Stimulated activated CD4-positive, alpha-beta T cell treated with anti-CD3 and anti-CD28 coated beads, TNF-alpha, amount 100 ng/mL, for 24 hours (primary cell): Measurements from ENCODE around the gene RNF220.

ENCODE experiments used
- DNase-seq, 3 experiments: peaks; one replicate each; pipeline ENCODE4 v3.0.0-alpha.2; 2020; ENCODE audit warnings: low read depth in 3 of 3

The RNF220 gene

DNA sequence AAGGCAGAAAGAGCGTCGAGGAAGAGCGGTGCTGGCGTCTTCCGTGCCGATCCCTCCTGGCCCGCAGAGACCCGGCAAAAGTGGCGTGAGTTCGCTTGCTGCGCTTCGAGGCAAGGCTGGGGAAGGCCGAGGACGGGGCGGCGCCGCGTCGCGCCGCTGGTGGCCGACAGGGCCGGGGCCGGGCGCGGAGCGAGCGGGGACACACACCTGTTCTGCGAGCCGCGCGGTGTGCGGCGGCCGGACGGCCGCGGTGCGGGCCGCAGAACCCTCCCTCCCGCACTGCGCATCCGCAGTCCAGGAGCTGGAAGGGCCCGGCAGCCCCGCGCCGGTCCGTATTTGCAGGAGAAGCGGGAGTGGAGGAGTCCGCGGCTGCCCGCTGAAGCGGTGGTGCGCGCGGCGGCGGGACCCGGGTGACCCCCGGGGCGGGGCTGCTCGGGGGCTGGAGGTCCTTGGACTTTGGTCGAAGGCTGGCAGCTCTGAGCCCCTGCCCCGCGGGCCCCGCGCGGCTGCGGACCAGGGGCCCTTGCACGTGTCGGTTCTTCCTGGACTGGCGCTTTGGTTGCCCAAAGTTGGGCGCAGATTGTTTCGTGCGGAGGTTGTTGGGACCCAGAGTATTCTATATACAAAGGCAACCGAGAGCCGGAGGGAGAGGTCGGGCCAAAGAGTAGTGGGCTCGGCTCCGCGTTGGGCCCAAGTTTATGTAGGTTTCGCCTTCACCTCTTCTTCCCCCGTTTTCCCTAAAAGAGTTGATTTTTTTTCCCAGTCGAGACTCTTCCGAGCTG, 2.6 kb downstream of the RNF220 start:
- no peak for DNase-seq

DNA sequence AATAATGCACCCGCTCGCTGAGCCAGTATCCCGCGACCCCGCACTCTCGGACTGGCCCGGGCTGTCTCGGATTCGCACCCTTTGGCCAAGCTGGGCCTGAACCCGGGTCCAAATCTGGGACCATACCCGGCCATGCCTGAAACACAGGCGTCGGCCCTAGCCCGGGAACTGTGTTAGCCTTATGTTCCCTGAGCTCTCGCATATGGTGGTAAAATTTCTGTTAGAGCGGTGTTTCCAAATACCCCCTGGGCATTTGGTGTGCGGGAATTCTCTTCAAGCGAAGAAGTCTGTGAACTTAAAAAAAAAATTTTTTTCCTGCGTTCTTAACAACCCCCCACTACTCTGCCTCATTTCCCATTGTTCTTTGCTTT, 3.1 kb downstream of the RNF220 start:
- no peak for DNase-seq

DNA sequence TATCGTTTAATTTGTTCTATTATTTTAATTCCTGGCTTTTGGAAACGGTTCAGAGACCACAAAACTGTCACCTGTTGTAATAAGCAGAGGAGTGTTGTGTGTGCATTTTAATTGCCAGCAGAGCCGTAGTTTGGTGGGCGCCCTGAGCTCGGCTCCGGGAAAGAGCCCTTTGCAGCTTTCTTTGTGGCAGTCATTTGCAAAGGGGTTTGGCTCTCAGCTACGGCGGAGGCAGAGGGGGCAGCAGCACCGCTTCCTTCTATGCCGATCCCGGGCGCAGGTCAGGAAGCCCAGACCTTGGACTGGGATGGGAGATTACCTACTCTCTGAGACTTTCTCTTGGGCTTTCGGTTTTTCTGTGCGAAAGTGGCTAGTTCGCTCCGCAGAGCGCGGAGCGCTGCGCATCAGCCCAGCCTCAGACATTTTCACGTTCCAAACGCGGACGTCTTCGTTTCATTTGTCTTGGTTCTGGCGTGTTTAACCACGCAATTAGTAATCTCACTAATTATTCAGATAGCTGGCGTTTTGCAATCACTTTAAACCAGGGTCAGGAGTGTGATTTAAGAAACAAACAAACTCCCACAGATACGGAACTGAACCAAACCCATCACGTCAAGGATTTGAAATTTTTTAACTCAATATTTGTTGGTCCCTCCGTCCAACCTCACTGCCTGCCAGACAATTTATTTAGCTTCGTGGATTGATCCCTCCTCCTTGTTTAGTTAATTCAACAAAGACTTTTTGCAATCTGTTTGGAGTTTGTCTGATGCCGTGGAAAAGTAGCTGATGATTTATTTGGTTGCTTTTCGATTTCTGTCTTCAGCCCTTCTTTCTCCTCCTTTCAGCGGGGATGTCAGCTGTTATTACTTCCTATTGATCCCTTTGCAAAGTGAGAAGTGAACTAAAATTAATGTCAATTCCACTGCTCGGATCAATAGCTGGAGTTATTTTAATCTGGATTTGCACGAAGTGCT, 3.9 kb downstream of the RNF220 start:
- no peak for DNase-seq

DNA sequence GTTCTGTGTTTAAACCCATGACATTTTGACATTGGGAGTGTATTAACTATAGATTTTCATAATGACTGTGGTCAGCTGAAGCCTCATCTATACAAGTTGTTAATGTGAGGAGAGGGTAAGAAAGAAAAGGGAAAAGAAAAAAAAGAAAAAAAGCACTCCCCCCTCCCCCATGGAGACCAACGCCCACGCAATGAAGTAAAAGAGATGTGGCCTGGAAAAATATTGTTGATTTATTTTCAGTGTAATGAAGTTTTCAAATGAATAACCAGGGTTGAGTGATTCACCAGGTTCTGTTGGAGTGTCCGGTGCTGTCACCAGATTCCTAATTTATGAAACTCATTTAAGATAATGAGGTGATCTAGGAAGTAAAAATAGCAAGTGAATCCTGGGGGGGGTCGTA, 4.7 kb downstream of the RNF220 start:
- DNase-seq: no peak

DNA sequence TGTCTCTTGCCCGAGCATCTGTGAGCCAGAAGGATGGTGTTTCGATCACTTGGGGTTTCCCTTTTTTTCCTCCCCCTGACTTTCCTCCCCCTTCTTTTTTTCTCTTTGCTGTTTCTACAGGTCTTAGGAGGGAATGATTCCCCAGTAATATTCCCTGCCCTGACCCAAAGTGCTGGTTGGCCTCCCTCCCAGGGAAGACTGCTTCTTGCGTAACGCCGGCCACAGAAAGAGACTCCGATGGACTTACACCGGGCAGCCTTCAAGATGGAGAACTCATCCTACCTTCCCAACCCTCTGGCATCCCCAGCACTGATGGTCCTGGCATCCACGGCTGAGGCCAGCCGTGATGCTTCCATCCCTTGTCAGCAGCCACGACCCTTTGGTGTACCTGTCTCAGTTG, 6.8 kb downstream of the RNF220 start:
- no peak for DNase-seq

DNA sequence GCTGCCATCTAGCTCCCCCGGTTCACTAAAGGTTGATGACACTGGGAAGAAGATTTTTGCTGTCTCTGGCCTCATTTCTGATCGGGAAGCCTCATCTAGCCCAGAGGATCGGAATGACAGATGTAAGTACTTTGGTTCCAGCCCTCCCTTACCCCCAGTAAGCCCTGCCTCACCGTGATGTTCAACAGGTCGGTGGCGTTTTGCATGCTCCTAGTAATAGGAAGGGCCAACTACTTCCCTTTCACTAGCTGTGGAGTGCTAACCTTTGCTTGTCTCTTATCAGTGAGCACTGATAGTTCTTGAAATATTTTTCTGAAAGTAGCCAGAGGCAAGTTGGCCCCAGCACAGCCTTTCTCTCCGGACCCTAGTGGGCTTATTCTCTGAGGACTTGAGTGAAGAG, 7.5 kb downstream of the RNF220 start:
- no peak for DNase-seq

DNA sequence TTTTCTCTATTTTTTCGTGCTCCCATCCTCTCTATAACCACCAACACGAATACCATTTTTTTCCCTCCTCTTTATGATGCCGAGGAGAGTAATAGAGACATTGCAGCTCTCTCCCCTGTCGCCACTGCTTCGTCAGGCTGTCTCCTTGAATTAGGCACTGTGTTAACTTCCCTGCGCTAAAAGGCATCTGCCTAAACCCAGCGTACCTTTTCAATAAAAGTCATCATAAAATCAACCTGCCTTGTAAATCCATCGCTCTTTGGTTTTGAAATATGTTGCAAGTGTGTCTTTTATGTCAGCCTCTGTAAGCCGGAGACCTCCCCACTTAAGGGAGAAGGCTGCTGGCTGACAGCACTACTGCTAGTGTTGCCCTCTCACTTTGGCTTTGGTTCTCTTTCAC, 8.7 kb downstream of the RNF220 start:
- DNase-seq: no peak

DNA sequence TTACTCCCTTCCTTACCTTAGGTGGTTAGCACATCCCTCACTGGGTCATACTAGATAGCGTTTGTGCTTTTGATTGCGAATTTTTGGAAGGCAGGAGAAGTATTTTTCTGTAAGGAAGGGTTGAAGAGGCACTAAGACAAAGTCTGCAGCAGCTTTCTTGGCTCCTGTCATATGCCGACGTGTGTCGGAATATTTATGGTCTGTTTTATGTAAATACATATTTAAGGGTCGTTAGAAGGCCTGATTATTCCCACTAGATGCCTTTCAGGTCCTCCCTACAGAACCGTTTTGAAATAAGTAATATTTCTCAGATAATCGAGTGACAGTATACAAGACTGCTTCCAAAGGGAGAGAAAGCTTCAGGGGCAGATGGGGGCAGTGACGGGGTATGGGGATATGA, 10.0 kb downstream of the RNF220 start:
- DNase-seq: no peak

DNA sequence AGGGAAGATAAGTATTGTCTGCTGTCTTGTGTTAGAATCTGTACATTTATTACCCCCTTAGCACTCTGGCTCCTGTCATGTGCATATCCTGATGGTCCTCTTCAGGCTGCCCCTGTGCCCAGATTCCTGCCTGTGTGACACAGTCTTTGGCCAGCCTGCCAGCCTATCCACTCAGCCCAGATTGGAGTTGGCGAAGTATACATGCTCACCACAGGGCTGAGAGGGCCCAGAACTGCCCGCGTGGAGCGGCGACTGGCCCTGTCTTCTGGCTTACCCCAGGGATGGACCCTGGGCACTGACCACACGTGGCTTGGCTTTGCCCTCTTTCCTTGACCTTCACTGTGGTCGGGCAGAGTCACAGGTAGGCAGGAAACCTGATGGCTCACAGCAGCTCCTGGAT, 11.4 kb downstream of the RNF220 start:
- no peak for DNase-seq

DNA sequence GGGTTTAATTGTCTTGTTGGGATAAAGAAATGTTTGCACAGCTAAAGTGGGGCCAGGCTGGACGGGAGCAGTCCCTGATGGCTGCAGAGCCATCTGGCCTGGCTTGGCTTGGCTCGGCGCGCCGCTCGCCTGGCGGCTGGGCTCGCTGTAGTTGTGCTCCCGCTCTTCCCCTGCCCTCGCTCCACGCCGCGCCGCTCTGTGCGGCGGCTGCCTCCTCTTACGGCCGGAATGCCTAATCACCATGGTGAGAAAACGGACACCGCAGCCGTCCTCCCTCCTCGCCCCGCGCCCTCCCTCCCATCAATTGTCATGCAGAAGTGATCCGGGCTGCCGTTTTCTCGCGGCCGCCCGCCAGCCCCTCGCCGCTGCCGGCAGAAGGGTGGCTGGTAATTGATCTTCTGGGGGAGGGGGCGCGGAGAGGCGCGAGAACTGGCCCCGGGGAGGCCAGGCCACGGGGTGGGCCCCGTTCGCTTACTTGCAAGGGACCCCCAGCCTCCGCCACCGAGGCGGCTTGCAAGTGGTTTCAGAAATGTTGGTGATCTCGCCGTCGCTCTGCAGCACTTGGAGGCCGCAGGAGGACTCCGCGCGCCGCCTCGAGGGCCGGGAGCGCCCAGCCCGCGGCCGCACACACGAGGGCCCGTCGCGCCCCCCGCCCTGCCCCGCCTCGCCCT, 12.4 kb downstream of the RNF220 start:
- no peak for DNase-seq

DNA sequence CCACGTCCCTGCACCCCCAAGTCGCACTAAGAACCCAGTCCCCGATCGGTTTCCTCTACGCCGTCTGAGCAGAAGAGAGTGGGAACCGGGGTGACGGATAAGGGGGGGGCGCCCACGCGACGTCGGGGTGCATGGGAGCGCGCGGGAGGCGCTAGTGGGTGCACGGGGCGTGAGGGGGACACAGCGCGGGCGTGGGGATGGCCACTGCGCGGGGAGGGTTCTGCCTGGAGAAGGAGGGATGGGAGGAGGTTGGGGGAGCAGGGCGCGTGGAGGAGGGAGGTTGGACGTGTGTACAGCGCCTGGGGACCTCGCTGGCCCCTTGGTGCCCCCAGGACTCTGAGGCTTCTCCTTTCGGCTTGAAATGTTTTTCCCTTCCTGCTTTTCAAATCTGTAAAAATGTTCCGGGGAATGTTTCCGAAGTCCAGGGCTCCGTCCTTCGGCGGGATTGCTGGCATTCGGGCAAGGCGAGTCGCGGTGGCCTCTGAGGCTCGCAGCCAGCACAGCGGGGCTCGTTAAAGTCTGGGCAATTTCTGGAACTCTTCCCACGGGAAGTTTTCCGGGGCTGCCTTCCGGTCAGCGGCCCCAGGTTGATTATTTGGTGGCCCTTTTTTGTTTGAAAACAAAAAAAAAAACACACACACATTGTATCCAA, 13.1 kb downstream of the RNF220 start:
- DNase-seq: no peak

DNA sequence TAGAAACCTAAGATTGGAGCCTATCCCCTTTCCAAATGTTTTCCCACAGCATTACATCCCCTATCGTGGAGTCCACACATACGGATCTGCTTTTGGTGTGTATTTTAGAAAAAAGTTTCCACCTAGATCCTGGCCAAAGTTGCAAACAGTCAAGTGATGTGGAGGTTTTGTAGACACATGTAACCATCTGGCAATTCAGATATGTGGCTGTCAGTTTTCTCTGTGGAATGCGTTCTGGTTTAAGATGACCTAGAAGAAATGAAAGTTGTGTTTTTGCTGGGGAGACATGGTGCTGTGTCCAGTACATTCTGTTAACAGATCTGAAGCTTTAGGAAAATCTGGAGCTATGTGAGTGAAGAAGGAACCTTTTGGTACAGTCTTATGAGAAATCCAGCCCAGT, 14.8 kb downstream of the RNF220 start:
- no peak for DNase-seq

DNA sequence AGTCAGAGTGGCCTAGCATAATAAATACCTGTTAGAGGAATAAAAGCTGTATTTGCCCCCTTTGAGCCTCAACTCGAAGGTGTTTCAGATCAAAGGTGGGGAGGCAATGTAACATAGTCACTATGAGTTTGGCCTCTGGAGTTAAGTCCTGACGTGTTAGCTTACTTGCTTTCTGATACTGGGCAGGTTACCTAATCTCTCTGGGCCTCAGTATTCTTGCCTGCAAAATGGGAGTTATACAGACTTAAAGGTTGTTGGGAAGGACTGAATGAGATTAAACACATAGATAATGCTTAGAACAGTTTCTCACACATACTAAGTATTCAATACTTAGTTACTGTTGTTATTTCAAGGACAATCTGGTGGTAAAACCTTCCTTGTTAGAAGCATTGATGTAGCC, 15.5 kb downstream of the RNF220 start:
- DNase-seq: no peak

DNA sequence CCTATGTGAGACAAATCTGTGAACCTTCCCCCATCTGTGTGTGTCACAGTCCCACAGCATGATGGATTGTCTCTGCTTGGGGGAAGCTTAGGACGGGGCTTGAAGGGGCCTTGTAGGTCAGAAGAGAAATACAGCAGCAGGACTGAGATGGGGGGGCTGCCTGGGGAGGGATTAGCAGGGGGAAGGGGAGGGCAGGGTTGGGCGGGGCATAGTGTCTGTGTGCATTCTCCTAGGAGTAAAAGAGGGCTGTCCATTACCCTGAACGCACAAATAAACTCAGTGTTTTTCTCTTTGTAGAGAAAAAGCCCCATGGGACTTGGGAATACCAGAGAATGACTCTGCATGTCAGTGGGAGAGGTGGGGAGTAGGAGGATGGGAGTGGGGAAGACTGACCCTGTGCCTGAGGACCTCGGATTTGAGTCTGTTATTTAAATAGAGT, 16.4 kb downstream of the RNF220 start:
- no peak for DNase-seq

DNA sequence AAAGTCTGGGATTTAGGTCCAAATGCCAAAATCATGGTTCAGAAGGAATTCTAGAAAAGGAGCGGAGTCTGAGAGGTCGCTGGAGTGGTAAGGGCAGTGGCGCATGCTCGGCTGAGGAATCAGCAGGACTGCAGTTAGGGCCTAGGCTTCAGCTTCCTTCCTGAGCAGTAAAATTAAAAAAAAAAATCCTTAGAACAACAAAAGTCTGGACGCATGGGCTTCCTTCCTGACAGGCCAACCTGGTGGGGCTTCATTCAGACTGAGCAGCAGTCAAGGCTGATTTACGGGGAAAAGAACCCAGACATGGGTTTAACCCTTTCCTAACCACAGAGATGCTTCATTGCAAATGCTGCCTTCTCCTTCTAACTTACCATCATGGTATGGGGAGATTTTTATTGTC, 17.1 kb downstream of the RNF220 start:
- DNase-seq: no peak

DNA sequence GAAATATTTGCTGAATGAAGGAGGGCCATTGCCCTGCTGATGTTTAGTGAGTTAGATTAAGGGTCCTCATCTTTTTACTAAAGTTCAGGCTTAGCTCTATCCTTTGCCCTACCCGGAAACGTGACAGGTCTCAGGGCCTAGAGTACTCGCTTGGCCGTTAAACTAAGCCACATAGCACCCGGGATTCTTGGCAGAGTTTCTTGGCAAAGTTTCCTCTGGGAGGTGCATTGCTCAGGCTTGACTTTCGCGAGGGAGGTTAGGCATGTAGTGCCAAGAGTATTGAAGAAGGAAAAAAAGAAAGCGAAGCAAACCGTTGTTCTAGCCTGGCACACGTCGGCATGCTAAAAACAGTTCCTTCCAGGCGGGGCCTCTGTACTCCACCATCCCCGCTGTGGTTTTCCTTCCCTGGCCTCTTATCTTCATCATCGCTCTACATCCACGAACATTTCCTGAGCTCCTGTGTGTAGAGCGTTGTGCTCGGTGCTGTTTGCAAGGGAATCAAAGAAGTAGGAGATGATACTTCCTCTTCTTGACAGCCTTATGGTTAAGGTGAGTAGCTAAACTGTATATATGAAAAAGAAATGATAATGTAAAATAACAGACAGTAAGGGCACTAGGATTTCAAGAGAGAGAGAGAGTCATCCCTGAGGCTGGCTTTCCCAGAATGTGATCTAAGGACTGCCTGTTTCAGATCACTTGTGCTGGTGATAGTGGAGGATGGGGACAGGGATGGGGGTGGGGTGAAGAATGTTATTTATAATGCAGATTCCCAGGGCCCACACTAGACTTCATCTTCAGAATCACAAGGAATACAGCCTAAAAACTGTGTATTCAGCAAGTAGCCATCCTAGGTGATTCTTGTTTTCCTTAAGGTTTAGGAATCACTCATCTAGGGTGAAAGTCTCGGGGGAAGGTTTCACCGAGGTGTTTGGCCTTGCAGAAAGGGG, 18.8 kb downstream of the RNF220 start:
- DNase-seq: no peak

DNA sequence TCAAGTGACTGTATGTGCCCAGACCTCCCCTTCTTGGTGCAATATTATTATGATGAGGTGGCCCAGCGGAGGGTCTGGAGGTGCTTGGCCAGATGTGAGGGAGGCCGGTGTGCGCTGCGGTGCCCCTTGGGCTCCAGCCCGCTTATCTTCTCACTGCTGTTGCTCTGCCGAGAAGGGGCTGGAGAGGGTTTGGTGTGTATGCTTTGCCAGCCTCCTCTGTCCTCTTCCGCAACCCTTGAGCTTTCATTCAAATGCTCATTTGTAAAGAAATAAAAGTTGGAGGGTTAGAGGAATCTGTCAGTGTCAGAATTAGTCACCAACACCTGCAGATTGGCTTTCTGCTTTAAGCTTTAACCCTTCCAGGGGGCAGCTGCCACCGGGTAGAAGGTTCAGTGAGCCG, 19.7 kb downstream of the RNF220 start:
- DNase-seq: no peak

DNA sequence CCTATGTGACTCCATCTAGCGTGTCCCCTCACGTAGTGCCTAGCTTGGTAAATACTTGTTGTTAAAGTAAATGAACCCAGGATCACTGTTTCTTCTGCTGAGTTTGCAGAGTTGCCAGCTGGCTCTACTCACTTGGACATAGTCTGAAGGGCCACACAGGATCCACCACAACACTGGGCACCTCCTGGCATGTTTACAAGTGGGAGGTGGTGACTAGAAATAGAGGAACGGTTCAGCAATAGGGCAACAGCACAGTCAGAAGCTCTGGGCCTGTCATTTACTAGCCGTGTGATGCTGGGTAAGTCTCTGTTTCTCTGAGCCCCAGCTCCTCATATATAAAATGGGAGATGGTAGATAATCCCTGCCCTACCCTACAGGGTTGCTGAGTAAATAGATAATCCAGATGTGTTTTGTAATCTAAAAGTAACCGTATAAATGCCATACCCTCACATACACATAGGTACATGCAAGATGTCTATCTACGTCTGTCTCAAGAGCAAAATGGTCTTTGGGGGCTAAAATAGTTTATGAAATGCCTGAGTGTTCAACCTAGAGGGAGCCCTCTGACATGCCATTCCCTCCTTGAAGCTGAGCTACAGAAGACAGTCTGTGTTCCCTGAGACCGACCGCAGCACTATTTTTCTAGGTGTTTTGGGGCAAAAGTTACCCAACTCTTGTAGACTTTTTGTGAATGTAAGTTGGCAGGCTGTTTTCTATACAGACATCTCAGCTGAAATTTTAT, 20.5 kb downstream of the RNF220 start:
- DNase-seq: no peak

DNA sequence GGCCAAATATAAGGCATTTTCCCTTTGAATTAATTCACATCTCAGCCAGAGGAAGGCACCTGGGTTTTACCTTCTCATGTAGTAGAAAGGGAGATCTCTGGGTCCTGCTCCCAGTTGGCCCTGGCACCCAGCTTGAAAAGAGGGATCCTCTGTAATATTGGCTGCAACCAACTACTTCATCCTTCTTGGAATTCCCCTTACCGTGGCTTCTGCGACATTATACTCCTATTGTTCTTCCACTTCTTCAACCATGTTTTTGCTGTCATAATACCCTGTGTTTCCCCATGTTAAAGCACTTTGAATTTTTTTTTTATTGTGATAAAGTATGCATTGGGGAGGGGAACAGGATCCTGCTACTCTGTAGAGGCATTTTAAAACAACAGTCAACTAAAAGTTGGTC, 26.8 kb downstream of the RNF220 start:
- no peak for DNase-seq

DNA sequence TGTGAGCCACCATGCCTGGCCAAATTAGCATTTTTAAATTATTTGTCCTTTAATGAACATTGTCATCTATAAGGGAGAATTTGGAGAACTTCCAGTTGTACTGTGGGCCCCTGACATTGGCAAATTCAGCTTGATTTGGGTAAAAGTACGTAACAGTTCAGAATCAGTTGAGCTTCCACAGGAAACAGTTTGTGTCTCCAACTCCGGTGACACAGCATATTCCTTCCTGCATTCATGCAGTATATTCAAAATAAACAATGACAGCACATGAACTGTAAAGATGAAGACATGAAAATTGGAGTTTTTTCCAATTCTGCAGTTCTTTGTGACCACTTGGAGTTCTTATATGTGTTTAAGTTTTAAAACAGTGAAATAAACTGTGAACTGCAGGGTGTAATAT, 28.2 kb downstream of the RNF220 start:
- DNase-seq: no peak
